ENCODE data around the gene ELF2. TPM values are rescaled to one million over a fixed set of nuclear protein-coding genes. Genes with fewer than 3 reads are reported as not detected.
"Not testable (repeated sequence)": the region's sequence is repeated elsewhere in the genome, so short reads cannot be mapped to it uniquely, and the experiment has no call there.

The ELF2 gene
- total and polyA plus RNA-seq, 9 donors = 28.8 to 66.8 (median 51.1) TPM

DNA sequence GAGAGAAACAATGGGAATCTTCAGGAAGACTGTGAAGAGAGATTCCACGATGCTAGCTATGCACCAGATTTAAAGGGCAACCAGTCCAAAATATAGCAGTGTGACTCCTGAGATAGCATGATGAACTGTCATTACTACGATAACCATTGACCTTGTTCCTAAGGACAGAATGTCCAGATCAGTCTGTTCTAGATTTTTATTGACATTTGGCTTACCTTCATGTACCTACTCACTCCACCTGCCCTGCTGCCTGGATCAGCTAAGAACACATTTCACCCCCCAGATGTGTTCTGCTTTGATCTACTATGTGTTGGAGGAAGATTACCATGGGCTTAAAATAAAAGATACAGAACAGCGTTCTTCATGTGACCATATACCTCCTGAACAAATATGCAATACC, 50.1 kb downstream of the ELF2 start:
- TF ChIP-seq POLR2A (IDR thresholded peaks at IDR 0.05) (no peak), EP300 (IDR thresholded peaks at IDR 0.05) (no peak), CTCF (IDR thresholded peaks at IDR 0.05) (no peak)
- H3K4me3 ChIP-seq = no peak overlapping the region
- no peak overlapping the region for H3K27ac ChIP-seq
- H3K4me1 ChIP-seq (ENCODE audit: insufficient read depth) = no peaks in the 10 kb centered on the region
- no peak for DNase-seq
- H3K9me3 ChIP-seq = no peaks in the 10 kb centered on the region
- no peaks in the 10 kb centered on the region for H3K36me3 ChIP-seq
- no peaks in the 10 kb centered on the region for H3K27me3 ChIP-seq
- intact Hi-C loops (cut with DNase I) = no loop called here
- WGBS, 3 donors = 80 to 87% (median 84%) methylated on average over 3 of the region's 3 CpGs

- intact Hi-C loops (cut with DNase I) = no loop called here
- DNase-seq = no peak
- Histone ChIP-seq H3K36me3 (no peaks in the 10 kb centered on the region), H3K27ac (no peak overlapping the region), H3K4me1 (ENCODE audit: insufficient read depth) (no peaks in the 10 kb centered on the region), H3K27me3 (no peaks in the 10 kb centered on the region), H3K9me3 (no peaks in the 10 kb centered on the region), H3K4me3 (no peak overlapping the region)
- WGBS, 3 donors = 97 to 99% (median 98%) methylated on average over 2 of the region's 2 CpGs
- TF ChIP-seq EP300 (IDR thresholded peaks at IDR 0.05) (no peak), POLR2A (IDR thresholded peaks at IDR 0.05) (no peak), CTCF (IDR thresholded peaks at IDR 0.05) (no peak)
Observed at GRCh38 chr4:139123910-139124309, 53.1 kb downstream of the ELF2 start.

GRCh38 chr4:139118365-139118764, 58.7 kb downstream of the ELF2 start:
- H3K36me3 ChIP-seq = no peaks in the 10 kb centered on the region
- WGBS, 3 donors = 86 to 93% (median 87%) methylated on average over 1 of the region's 1 CpG
- H3K9me3 ChIP-seq = no peaks in the 10 kb centered on the region

GRCh38 chr4:139115226-139115625, 61.8 kb downstream of the ELF2 start:
- TF ChIP-seq POLR2A (IDR thresholded peaks at IDR 0.05) = no peak
- TF ChIP-seq CTCF (IDR thresholded peaks at IDR 0.05) = no peak
- TF ChIP-seq EP300 (IDR thresholded peaks at IDR 0.05) = no peak
- Histone ChIP-seq H3K4me3 (no peak overlapping the region), H3K4me1 (ENCODE audit: insufficient read depth) (no peaks in the 10 kb centered on the region), H3K27me3 (no peaks in the 10 kb centered on the region), H3K36me3 (no peaks in the 10 kb centered on the region), H3K27ac (no peak overlapping the region), H3K9me3 (no peaks in the 10 kb centered on the region)
- no peak for DNase-seq
- WGBS, 3 donors = 98% methylated on average over 42 to 44 of the region's 44 CpGs
- intact Hi-C loops (cut with DNase I) = loop anchor here in 1 of 4 donors (10.0 kb wide), 1 partner anchor 50 kb away; no protein-coding TSS in a partner anchor

More at GRCh38 chr4:139118365-139118764, 58.7 kb downstream of the ELF2 start:
- Histone ChIP-seq H3K27me3 (no peaks in the 10 kb centered on the region), H3K27ac (no peak overlapping the region), H3K4me3 (no peak overlapping the region), H3K4me1 (ENCODE audit: insufficient read depth) (no peaks in the 10 kb centered on the region)
- no peak for DNase-seq
- intact Hi-C loops (cut with DNase I) = loop anchor here in 1 of 4 donors (10.0 kb wide), 1 partner anchor 46 kb away; no protein-coding TSS in a partner anchor
- TF ChIP-seq POLR2A (IDR thresholded peaks at IDR 0.05) (no peak), CTCF (IDR thresholded peaks at IDR 0.05) (no peak), EP300 (IDR thresholded peaks at IDR 0.05) (no peak)

DNA sequence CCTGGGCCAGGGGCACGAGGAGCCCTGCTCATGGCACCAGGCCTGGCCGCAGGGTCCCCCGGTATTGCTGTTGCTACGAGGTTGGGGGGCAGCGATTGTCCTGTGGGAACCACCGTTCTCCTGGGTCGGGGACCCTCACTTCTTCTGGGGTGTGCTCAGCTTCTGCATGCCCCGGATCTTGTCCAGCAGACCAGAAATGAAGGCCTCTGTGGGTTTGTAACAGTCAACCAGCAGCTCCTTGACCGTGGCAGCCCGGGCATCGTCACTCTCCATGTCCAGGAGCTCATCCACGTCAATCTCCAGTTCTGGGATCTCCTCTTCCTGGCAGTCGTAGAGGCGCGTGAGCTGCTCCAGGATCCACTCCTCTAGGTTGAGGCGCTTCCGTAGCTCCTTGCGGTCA, 62.2 kb downstream of the ELF2 start:
- H3K27ac ChIP-seq; DNase-seq; H3K36me3 ChIP-seq; H3K4me3 ChIP-seq; H3K27me3 ChIP-seq; H3K9me3 ChIP-seq; H3K4me1 ChIP-seq (ENCODE audit: insufficient read depth): not testable (repeated sequence)
- 94 to 98% (median 97%) methylated on average over 17 to 18 of the region's 18 CpGs for WGBS, 3 donors
- intact Hi-C loops (cut with DNase I) = loop anchor here in 1 of 4 donors (10.0 kb wide), 1 partner anchor 50 kb away; no protein-coding TSS in a partner anchor
